Fibroblast of skin of left biceps (primary cell): ENCODE data around the gene KIRREL1.

ENCODE experiments used
- DNase-seq, 2 experiments: peaks; one replicate each; pipeline ENCODE4 v3.0.0-alpha.2; 2013; ENCODE audit warnings: low read depth in 2 of 2

Gene KIRREL1

GRCh38 chr1:157975228-157975950 lies 18.1 kb upstream of the KIRREL1 start:
- DNase-seq = no peak

DNA sequence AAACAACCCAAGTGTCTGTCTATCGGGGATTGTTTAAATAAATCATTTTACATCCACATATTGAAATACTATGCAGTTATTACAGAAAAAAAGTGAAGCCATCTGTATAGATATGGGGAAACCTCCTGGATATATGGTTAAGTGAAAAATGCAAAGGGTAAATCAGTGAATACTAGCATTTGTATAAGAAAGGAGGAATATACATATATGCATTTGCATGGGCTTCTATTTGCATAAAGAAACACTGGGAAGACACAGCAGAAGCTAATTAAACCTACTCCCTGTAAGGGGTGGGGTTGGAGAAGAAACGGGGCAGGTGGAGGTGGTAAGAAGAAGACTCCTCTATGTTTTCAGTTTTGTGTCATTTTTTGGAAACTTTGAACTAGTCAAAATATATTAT lies 16.6 kb upstream of the KIRREL1 start:
- no peak for DNase-seq

GRCh38 chr1:157978586-157979403 lies 14.7 kb upstream of the KIRREL1 start:
- DNase-seq = no peak

GRCh38 chr1:157982136-157982535 lies 11.3 kb upstream of the KIRREL1 start:
- DNase-seq = no peak

- no peak for DNase-seq
These were observed 9.7 kb upstream of the KIRREL1 start for GRCh38 chr1:157983787-157984186.

DNA sequence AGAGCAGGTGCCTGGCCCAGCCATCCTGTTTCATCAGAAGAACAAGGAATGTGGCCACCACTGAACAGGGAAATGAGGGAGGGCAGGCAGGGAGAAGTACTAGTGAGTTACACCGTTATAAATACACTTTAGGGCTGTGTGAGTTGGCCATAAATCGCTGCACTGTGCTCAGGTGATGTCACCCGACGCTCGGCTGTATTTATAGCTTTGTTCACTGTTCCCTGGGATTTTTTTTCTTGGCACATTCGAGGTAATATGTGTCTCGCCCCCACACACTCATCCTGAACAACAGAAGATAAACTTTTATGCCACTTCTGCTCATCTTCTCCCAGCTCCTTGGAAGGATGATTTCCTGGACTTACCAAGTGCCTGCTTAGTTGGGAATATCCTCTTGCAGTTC lies 9.0 kb upstream of the KIRREL1 start:
- no peak for DNase-seq

DNA sequence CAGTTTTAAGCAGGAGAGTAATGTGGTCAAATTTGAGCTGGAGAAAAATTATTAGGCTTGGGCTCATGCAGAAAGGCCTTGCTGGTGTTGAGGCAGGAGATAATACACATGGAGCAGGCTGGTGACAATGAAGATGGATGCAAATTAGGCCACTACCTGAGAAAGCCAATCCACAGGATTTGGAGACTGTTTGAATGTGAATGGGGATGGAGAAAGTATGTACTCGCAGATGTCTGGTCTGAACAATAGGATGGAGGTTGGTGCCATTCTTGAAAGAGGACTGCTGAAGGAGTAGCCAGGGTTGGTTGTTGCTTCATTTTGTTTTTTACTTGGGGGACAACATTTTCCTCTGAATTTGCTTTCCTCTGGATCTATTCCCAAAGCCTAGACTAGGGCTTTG lies 8.0 kb upstream of the KIRREL1 start:
- no peak for DNase-seq

DNA sequence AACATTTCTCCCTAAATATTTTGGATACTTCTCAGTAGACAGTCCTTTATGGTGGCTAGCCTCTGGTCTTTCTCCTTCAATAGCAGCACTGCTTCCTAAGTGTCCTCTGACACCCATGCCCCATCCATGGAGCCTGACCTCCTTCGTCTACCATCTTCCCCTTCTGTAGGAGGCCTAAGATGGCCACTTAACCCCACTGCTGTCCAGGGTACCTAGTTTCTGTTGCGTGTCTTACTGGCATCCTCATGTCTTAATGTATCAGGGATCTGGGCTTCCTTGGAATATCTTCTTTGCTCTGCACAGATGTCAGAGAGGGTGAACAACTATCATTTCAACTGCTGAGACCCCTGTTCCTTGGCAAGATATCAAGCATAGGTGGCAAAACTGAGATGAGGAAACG lies 5.4 kb upstream of the KIRREL1 start:
- no peak for DNase-seq

DNA sequence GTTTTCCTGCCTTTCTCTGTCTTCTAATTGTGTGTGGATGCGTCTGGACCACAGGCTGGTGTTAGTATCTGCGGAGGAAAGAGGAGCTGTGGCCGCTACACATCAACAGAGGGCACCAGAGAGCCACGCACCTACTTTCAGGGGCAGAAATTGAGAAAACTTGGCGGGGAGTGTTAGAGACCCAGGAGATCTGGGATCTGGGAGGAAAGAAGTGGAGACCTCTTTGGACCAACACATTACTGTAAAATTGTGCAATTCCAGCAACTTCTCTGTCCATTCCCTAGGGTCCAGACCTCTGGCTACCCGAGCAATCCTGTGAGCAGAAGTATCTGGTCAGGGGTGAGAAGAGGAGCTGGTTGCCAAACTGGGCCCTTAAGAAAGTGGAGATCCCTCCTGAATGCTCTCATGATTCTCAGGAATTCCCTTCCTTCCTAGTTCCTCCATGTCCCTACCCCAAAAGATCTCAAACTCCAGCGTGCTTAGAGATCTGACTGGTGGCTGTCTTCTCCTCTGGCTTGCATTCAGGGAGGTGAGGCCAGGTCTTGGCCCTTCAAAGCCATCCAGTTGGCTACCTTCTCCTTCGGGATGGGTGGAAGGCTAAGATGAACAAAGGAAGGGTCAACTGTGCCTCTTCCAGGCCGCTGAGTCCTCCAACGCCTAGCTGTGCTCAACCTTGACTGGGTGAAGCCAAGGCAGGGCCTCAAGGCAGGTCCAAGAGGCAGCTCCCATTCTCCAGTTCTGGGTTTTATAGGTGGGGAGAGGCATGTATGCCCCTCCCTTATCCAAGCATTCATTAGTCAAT lies 1.2 kb upstream of the KIRREL1 start:
- no peak for DNase-seq

GRCh38 chr1:157992833-157993146 lies 655 bp upstream of the KIRREL1 start:
- no peak for DNase-seq

GRCh38 chr1:157993918-157994605 lies 617 bp downstream of the KIRREL1 start:
- DNase-seq = no peak

DNA sequence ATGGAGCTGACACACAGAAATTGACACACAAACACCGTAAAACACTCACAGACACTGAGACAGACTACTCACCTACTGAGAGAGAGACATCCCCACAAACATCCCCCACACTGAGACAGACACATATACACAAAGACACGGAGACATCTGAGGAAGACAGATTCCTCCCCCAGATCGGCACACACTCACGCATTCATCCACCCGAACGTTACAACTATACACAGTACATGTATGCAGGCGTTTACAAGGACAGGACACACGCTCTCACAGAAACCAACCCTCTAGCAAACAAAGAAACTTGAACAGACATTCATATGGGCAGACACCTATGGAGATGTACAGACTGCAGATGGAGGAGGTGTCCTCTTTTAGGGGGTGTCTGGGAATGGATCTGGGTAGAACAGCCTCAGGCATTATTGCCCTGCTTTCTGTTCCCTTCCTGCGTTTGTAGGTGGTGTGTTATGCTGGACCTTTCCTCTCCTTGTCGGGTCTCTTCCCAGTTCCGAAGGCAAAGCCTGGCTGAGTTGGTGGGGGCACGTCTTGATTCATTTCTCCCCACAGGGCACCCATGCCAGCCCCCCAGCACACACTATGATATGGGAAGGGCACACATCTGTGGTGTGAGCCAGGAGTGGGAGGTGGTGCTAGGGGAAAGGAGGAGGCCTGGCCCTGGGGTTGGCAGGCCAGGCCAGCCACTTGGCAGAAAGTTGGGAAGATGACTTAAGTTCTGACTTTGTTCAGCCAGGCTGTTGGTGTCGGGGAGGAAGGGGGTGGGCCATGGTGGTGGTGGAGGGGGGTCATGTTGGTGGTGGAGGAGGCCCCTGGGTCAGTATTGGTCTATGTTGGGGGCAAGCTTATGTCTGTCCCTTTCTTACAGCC lies 1.5 kb downstream of the KIRREL1 start:
- no peak for DNase-seq

GRCh38 chr1:157995583-157996169 lies 2.2 kb downstream of the KIRREL1 start:
- no peak for DNase-seq

- no peak for DNase-seq
These were observed 3.0 kb downstream of the KIRREL1 start for GRCh38 chr1:157996433-157996832.

- DNase-seq = no peak
These were observed 7.1 kb downstream of the KIRREL1 start for GRCh38 chr1:158000507-158000906.

GRCh38 chr1:158002022-158002630 lies 8.7 kb downstream of the KIRREL1 start:
- DNase-seq = no peak

DNA sequence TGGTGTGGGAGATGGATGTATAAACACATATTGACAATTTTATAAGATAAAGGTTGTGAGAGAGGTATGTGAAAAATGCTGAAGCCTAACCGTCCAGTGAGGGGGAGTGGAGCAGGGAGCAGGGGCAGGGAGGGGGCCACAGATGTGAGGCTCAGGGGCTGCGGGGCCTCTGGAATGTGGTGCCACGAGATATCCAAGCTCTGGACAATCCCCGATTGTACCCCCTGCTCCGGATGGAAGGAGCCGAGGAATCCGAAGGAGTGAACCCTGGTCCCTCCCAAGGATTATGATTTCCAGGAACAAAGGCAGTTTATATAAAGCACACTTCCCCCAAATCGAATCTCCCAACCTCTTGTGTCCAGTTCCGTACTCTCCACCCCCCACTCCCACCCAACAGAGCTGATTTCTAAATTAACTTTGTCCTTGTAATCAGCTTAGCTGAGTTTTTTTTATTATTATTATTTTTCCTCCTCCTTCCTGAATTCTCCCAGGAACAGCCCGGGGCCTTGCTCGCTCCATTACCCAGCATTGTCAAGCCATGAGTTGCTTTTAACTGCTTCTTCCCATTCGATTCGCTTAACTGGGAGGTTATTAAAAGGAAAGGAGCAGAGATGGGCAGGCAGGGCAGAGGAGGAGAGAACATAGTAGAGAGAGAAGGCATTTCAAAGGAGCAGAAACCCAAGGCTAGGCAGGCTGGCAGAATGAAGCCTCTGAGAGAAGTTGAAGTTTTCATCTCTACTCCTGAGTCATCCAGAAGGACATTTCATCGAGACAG lies 9.4 kb downstream of the KIRREL1 start:
- no peak for DNase-seq

- no peak for DNase-seq
These were observed 10.0 kb downstream of the KIRREL1 start for GRCh38 chr1:158003406-158003800.

GRCh38 chr1:158005224-158005623 lies 11.8 kb downstream of the KIRREL1 start:
- no peak for DNase-seq
